Left lung (tissue), 10 donors: ENCODE measurements around the gene IL4. TPM values are rescaled to one million over a fixed set of nuclear protein-coding genes. Genes with fewer than 3 reads are reported as not detected.

Source experiments
- ATAC-seq: fragments of 200-7000 bp; cut with Tn5 transposase; one replicate; pipeline ENCODE4 v1.9.1; 2020; ENCODE audit warnings: moderate library complexity
- DNase-seq, 4 donors: peaks; one replicate each; pipeline ENCODE4 v3.0.0-alpha.2; 2013 to 2020
- H3K27ac ChIP-seq, 2 donors: fragments of 200-600 bp; sonication (generic) in 1 of 2; one replicate each; pipeline versions ENCODE4 v1.5.0 to v1.8.0; 2020 to 2021
- H3K27me3 ChIP-seq, 2 donors: fragments of 200-600 bp; sonication (generic) in 1 of 2; one replicate each; pipeline versions ENCODE4 v1.5.0 to v1.8.0; 2020 to 2021
- H3K36me3 ChIP-seq, 2 donors: fragments of 200-600 bp; sonication (generic) in 1 of 2; one replicate each; pipeline versions ENCODE4 v1.5.0 to v1.8.0; 2020 to 2021
- H3K4me1 ChIP-seq, 2 donors: fragments of 200-600 bp; one replicate each; pipeline ENCODE4 v1.8.0; 2021
- H3K4me3 ChIP-seq, 2 donors: fragments of 200-600 bp; sonication (generic) in 1 of 2; one replicate each; pipeline versions ENCODE4 v1.5.0 to v1.8.0; 2020 to 2021; ENCODE audit warnings: mild to moderate bottlenecking in 1 of 2
- H3K9me3 ChIP-seq, 2 donors: fragments of 200-600 bp; sonication (generic) in 1 of 2; one replicate each; pipeline versions ENCODE4 v1.5.0 to v1.8.0; 2020 to 2021
- intact Hi-C, 2 donors: fragments of 100-400 bp; cut with DNase I; formaldehyde crosslinking; loops; one replicate each; pipeline versions ENCODE4 v1.11.2 to v1.14.2; 2022
- polyA plus RNA-seq, 6 donors: library from polyadenylated mRNA; unstranded; fragments of 120-200 nt; gene quantifications; one replicate each; pipeline ENCODE4 v1.2.1, GENCODE V29; 2013; ENCODE audit not compliant: insufficient read length in 6 of 6
- total RNA-seq, 2 donors: library from RNA; stranded (reverse); fragmentation: NEBNext Ultra II Directional; extraction: Animal tissue kit (Norgen Biotek cat#: 25700); gene quantifications; one replicate each; pipeline ENCODE4 v1.2.1, GENCODE V29; 2021
- TF ChIP-seq, protein P1 (sequence below), 2 donors: fragments of 200-600 bp; sonication (generic) in 1 of 2; IDR thresholded peaks; one replicate each; pipeline versions ENCODE4 v1.5.0 to v1.8.0; 2021; ENCODE audit warnings: antibody characterized with exemption in 2 of 2
- donor health status: DM: no; HTN: yes; CAD: no.
- donor health status: DM: no; HTN: no; CAD: no.

The IL4 gene
- total and polyA plus RNA-seq, 8 donors: 0.27 to 0.84 (median 0.44) TPM; not detected in 4

DNA sequence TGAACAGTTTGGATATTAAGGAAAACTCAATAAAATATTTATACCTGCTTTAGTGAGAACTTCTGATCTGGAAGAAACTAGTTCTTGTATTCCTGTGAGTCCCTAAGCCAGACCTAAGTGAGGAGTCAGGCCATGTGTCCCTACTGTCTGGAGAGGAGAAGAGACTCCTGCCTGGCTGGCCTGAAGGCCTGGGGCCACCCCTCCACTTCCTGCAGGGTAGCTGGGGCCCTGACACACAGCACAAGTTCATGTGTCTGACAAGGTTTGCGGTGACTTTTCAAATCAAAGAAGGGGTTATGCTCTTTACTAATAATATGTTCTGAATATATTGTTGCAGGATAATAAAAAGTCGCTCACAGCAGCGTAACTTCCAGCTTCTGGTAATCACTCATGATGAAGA is 31.9 kb upstream of the IL4 start:
- Histone ChIP-seq H3K4me3 (no peak overlapping the region), H3K27ac (no peak overlapping the region), H3K9me3 (no peaks in the 10 kb centered on the region), H3K27me3 (no peaks in the 10 kb centered on the region), H3K4me1 (no peaks in the 10 kb centered on the region), H3K36me3 (peaks cover 0 to 58% of the 10 kb centered on the region in 2 donors)
- no peak for DNase-seq
- intact Hi-C loops: no loop called here
- TF ChIP-seq, protein P1, sequence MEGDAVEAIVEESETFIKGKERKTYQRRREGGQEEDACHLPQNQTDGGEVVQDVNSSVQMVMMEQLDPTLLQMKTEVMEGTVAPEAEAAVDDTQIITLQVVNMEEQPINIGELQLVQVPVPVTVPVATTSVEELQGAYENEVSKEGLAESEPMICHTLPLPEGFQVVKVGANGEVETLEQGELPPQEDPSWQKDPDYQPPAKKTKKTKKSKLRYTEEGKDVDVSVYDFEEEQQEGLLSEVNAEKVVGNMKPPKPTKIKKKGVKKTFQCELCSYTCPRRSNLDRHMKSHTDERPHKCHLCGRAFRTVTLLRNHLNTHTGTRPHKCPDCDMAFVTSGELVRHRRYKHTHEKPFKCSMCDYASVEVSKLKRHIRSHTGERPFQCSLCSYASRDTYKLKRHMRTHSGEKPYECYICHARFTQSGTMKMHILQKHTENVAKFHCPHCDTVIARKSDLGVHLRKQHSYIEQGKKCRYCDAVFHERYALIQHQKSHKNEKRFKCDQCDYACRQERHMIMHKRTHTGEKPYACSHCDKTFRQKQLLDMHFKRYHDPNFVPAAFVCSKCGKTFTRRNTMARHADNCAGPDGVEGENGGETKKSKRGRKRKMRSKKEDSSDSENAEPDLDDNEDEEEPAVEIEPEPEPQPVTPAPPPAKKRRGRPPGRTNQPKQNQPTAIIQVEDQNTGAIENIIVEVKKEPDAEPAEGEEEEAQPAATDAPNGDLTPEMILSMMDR (IDR thresholded peaks at IDR 0.05): no peak
- ATAC-seq: no peak

DNA sequence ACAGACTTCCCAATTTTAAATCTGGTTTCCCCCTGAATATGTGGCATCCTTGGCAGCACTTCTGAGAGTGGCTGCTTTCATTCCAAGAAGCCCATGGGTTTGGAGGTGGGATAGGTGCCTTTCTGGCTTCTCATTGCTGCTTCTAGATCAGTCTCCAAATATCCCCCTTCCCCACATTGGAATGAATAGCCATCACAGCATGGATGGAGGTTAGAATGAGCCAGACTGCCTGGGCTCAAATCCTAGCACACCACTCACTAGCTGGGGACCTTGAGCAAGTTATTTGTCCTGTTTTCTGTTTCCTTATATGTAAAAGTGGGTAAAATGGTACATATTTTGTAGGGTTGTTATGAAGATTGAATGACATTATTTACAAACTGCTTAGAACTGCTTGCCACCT is 29.6 kb upstream of the IL4 start:
- Histone ChIP-seq H3K4me3 (no peak overlapping the region), H3K27me3 (no peaks in the 10 kb centered on the region), H3K27ac (no peak overlapping the region), H3K36me3 (peaks cover 0 to 40% of the 10 kb centered on the region in 2 donors), H3K9me3 (peaks cover 0 to 6% of the 10 kb centered on the region in 2 donors), H3K4me1 (no peaks in the 10 kb centered on the region)
- no peak for ATAC-seq
- DNase-seq: no peak
- TF ChIP-seq, protein P1 (IDR thresholded peaks at IDR 0.05): no peak
- intact Hi-C loops: no loop called here

DNA sequence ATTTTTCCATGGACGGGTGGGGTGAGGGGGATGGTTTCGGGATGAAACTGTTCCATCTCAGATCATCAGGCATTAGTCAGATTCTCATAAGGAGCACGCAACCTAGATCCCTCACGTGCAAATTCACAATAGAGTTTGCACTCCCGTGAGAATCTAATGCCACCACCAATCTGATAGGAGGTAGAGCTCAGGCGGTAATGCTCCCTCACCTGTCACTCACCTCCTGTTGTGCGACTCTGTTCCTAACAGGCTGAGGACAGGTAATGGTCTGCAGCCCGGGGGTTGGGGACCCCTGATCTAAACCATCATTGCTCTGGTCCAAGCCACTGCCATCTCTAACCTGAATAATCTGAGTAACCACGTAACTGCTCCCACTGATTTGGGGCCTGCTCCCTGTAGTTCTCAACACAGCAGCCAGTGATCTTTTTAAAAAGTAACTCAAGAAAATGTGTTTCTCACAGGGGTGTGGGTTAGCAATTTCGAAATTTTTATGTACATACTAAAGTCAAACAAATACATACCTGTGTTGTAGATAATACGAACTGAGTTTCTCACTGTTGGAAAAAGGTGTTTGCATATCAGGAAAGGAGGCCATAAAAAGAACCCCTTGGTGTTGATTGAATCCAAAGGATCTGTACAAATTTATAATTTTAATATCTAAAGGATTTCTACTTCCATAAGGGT is 27.1 kb upstream of the IL4 start:
- Histone ChIP-seq H3K36me3 (peaks cover 0 to 15% of the 10 kb centered on the region in 2 donors), H3K27ac (no peak overlapping the region), H3K4me3 (no peak overlapping the region), H3K27me3 (no peaks in the 10 kb centered on the region), H3K4me1 (no peaks in the 10 kb centered on the region), H3K9me3 (peaks cover 0 to 6% of the 10 kb centered on the region in 2 donors)
- intact Hi-C loops: no loop called here
- TF ChIP-seq, protein P1 (IDR thresholded peaks at IDR 0.05): no peak
- DNase-seq: no peak
- no peak for ATAC-seq

DNA sequence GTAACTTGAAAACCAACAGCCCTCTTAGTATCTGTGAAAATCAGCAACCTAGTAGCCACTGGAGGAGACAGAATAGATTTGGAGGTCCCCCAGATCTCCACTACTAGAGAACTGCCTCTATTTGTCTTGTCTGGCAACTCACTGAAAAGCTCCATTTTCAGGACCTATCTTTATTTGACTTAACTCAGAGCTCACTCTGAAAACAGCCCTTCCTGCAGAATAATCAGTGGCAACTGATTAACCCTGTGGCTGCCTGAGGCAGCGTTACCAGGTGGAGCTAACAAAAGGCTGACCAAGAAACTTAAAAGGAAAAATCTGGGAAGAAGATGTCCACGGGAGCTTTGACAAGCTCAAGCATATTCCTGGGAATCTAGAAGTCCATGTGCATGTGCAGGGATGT is 26.3 kb upstream of the IL4 start:
- Histone ChIP-seq H3K9me3 (peaks cover 0 to 6% of the 10 kb centered on the region in 2 donors), H3K4me1 (no peaks in the 10 kb centered on the region), H3K27me3 (peaks cover under 1 to 4% of the 10 kb centered on the region in 2 donors), H3K36me3 (peaks cover 0 to 10% of the 10 kb centered on the region in 2 donors), H3K27ac (no peak overlapping the region), H3K4me3 (no peak overlapping the region)
- intact Hi-C loops: no loop called here
- no peak for DNase-seq
- TF ChIP-seq, protein P1 (IDR thresholded peaks at IDR 0.05): no peak
- ATAC-seq: no peak

DNA sequence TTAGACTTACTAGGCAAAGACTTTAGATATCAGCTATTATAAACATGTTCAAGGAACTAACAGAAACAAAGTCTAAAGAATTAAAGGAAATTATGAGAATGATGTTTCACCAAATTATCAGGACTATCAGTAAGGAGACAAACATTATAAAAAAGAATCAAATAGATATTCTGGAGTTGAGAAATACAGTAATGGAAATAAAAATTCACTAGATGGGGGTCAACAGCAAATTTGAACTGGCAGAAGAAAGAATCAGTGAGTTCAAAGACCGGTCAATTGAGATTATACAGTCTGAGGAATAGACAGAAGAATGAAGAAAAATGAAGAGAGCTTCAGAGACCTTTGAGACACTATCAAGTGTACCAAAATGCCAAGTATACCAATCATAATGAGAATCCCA is 25.4 kb upstream of the IL4 start:
- Histone ChIP-seq H3K9me3 (peaks cover 0 to 6% of the 10 kb centered on the region in 2 donors), H3K27ac (no peak overlapping the region), H3K27me3 (peaks cover 5 to 13% of the 10 kb centered on the region in 2 donors), H3K36me3 (peaks cover 0 to under 1% of the 10 kb centered on the region in 2 donors), H3K4me3 (no peak overlapping the region), H3K4me1 (no peaks in the 10 kb centered on the region)
- DNase-seq (no peak), ATAC-seq (no peak)
- TF ChIP-seq, protein P1 (IDR thresholded peaks at IDR 0.05): no peak
- intact Hi-C loops: no loop called here
